ENCODE results near the gene AHRR.
"Not testable (repeated sequence)": the region's sequence is repeated elsewhere in the genome, so short reads cannot be mapped to it uniquely, and the experiment has no call there.

AHRR gene

DNA sequence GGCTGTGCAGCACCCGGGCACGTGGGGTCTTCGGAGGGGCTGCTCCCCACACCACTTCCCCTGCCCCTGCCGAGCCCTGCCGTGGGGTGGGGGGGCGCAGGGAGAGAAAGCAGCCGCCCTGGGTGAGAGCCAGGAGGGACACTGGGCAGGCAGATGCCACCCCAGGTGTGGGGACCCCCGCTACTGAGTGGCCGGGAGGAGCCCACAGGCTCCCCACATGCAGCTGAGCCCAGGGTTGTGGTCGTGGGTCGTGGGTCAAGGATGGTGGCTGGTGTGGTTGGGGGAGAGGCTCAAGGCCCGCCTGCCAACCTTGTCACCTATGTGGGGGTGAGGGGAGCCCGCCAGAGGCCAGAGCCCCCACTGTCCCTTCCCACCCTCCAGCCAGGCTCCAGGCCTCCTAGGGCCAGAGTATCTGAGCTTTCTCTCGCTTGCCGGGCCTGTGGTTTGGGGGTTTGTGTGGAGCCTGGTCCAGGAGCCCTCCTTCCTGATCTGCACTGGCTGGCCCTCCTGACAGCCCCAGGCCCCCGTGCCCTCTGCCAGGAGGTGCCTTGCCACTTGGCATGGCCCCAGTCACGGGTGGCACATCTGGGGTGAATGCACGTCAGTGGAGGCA lies 157.0 kb downstream of the AHRR start:
- no peak for DNase-seq

DNA sequence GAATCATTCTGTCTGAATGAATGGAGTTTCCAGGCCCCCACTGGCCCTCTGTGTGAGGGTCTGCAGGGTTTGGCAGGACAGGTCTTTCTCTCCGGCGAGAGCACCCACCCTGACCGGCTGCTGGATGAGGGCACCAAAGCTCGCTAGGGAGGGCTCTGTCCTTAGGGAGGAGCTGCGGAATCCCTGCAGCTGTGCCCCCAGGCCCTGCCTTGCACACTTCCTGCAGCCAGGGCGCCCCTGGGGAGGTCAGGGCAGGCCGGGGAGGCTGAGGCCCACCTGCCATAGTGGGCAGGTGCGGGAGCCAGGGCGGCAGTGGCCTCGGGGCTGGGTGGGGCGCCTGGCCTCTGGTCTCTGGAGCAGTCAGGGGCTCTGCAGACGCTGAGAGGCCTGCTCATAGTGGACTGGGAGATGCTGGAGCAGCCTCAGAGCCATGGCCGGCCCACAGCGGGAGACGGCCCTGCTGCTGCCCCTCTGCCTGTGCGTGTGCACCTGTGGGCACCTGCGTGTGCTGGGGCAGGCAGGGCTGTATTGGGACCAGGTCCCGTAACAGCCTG lies 157.5 kb downstream of the AHRR start:
- DNase-seq: no peak

GRCh38 chr5:479566-480319 lies 158.2 kb downstream of the AHRR start:
- no peak for DNase-seq

GRCh38 chr5:481347-481746 lies 159.8 kb downstream of the AHRR start:
- DNase-seq: no peak

DNA sequence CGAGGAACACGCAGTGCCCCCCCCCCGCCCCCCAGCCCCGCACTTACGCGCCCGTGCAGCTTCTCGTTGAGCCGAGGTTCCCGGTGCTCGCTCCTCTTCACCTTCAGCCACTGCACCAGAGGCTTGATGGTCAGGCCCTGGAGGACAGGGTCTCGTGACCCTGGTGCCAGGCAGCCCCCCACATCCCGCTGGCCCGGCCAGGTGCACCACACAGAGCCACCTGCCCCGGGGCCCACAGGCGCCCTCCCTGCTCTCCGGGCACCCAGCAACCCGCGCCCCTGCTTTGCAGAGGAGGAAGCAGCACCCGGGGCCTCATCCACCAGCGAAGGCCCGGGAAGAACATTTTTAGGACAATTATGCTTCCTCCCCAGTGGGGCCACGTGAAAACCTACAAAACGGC lies 160.5 kb downstream of the AHRR start:
- DNase-seq: no peak

- DNase-seq: no peak
Observed at GRCh38 chr5:482506-482905, 161.0 kb downstream of the AHRR start.

GRCh38 chr5:483011-483410 lies 161.5 kb downstream of the AHRR start:
- DNase-seq: no peak

- no peak for DNase-seq
Observed at GRCh38 chr5:483434-484140, 162.1 kb downstream of the AHRR start.

GRCh38 chr5:484556-484955 lies 163.0 kb downstream of the AHRR start:
- no peak for DNase-seq

DNA sequence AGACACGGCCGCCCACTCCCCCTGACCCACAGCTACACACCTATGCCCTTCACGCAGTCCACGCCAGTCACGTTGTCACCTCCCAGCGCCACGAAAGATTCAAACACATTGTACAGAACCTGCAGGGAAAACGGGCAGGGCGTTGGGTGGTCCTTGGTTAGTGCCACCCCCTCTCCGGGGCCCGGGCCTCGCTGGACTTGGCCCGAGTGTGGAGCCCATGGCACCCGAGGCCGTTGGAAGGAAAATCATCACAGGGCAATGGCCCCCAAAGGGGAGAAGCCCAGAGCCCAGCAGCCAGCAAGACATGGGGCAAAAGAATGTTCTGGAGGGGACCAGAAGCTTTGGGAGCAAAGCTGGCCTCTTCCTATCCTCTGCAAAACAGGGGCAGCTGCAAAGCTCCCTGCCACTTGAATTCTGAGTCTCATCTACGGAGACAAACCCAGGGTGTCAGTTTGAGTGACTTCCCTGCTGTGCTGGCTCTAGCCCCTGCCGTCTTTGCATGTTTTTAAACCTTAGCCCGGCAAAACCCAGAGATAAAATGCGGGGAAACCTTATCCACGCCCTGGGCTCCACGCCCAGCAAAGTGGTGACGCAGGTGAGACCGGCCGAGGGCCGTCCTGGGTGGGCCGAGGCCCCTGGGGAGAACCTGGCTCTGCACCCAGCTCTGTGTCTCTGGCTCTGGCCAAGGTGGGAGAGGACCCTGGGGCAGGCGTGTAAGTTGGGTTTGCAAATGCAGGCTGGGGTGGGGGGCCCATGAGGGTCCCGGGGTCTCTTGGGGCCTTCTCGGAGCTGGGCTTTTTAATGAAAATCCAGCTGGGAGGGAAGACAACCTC lies 163.8 kb downstream of the AHRR start:
- no peak for DNase-seq

GRCh38 chr5:485946-486491 lies 164.5 kb downstream of the AHRR start:
- DNase-seq: no peak

DNA sequence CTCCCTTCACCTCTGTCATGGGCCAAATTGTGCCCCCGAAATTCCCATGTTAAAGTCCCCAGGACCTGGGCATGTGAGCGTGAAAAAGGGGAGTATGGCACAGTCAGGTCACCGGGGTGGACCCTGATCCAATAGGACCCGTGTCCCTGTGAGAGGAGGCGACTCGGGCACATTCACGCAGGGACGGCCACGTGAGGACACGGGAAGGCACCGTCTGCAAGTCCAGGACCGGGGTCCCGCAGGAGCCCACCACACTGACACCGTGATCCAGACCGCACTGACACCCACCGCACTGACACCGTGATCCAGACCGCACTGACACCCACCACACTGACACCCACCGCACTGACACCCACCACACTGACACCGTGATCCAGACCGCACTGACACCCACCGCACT lies 165.1 kb downstream of the AHRR start:
- DNase-seq: not testable (repeated sequence)

Measured in NCI-H1930 (cell line).